GM21367 (cell line): Measurements from ENCODE around the gene ATP1A1.

Source experiments
- ATAC-seq: cut with Tn5 transposase; IDR thresholded peaks from one replicate; pipeline ENCODE4 v1.9.1; 2021; ENCODE audit not compliant: unreplicated experiment

The ATP1A1 gene

DNA sequence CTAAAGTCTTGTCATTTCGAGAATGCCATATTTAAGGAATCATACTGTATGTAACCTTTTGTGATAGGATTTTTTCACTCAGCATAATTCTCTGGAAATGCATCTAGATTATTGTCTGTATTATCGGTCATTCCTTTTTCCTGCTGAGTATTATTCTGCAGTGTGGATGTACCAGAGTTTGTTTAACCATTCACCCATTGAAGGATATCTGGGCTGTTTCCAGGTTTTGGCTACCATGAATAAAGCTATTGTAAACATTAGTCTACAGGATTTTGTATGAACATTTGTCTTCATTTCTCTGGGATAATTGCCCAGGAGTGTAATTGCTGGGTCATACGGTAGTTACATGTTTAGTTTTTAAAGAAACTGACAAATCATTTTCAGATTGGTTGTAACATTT, 61.8 kb downstream of the ATP1A1 start:
- ATAC-seq, result no peak

DNA sequence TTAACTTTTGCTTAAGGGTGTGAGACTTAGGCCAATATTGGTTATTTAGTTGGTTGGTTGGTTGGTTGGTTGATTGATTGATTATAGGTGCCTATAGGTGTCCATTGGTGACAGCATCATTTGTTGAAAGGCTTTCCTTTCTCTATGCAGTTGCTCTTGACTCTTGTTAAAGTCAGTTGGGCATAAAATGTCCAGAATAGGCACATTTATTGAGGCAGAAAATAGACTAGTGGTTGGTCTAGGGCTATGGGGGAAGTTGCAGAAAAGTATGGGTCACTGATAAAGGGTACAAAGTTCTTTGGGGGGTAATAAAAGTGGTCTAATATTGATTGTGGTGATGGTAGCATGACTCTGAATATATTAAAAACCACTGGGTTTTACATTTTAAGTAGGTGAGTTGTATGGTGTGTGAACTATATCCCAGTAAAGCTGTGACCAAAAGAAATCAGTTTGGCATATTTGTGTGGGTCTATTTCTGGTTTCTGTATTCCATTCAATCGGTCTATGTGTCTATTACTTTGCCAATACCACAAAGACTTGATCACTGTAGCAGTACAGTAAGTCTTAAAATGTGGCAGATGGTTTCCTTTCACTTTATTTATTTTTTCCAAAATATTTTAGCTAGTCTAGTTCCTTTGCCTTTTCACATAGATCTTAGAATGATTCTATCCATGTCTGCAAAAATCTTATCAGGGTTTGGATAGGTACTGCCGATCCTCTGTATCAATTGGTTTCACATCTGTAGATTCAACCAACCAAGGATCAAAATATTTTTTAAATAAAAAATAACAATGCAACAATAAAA, 63.0 kb downstream of the ATP1A1 start:
- ATAC-seq, result no peak

DNA sequence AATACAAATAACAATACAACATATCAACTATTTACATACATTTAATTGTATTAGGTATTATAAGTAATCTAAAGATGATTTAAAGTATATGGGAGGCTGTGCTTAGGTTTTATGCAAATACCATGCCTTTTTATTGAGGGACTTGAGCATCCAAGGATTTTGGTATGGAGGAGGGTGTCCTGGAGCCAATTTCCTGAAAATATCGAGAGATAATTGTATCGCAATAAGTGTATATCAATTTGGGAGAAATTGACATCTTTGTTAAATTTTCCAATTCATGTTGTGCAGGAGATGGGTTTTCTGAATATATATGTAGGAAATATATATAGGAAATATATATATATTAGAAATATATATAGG, 63.5 kb downstream of the ATP1A1 start:
- no peak for ATAC-seq

DNA sequence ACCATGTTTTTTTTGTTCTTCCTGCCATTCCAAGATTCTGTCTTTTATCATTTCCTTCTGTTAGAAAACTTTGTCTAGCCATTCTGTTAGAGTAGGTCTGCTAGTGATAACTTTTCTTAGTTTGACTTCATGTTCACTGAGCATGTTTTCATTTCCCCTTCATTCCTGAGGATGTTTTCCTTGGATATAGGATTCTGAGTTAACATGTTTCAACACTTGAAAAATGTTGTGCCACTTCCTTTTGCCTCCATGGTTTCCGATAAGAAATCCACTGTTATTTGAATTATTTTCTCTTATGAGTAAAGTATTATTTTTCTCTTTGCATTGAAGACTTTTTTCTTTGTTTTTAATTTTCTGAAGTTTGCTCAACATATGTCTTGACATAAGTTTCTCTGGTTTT, 66.7 kb downstream of the ATP1A1 start:
- ATAC-seq, result no peak

DNA sequence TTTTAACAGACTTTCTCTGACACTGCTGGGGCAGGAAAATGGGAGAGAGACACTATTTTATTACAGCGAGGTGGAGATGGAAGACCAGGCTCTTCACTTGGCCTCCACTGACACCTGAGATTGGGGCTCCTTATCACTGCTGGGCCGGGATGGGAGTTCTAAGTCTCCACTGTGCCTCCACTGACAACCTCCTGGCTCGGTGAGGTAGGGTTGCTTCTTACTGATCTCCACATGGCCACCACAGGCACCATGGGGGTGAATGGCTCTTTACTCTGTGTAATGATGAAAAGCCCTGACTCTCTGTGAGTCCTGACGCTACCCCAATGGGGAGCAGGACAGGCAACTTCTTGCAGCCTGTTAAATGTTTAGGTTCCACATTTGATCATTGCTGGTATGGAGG, 67.7 kb downstream of the ATP1A1 start:
- ATAC-seq, result no peak

DNA sequence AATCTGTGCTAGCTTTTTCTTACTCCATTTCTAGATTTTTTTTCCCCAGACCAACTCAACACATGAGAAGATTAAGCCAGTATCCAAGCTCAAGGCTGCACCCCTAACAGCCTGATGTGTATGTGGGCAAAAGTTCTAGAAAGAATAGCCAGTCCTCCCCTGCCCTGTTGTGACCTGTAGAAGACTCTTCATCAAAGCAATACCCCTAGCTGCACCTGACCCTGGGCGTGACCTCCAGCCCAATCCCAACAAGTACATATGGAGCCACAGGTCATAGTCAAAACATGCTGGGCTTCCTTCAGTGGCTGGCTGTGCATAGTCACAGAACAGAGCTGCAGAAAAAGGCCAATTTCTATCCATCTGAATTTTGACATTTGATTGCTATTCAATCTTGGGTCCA, 72.5 kb downstream of the ATP1A1 start:
- no peak for ATAC-seq

DNA sequence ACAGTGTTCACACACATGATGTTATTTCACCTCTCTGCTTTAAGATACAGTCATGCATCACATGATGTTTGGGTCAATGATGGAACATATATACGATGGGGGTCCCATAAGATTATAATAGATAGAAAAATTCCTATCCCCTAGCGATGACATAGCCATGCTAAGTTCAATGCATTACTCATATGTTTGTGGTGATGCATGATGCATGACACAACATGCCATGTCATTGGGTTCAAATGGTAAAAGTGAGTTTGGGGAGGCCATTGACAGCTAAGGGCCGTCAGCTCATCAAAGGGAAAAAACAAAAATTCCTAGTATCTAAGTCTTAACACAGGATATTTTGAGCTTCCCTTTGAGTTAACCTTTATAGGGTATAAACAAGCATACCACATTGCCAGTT, 73.6 kb downstream of the ATP1A1 start:
- ATAC-seq, result no peak

DNA sequence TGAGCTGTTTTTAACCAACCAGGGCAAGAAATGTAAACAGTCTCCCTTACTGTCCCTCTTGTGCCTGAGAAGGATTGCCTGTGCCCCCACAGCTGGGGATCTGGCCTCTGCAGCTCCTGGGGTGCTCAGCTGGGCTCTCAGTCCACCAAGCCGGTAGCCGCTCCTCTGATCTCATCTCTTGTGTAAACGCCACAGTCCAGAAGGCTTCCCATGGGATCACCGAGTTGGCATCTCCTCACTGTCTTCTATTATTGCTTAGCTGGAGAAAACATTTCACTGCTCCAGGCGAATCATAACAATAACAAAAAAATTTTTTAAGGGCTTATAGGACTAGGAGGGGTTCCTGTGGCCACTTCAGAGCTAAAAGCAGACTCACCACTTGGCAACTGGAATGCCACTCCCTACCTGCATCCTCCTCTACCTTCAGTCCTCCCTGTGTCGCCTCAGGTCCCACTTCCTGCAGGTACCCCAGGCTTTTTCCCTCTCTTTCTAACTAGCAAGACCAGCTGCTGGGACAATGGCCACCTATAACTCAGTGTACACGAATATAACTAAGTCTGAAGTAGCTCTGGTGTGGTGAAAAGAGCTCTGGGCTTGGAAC, 75.8 kb downstream of the ATP1A1 start:
- no peak for ATAC-seq

DNA sequence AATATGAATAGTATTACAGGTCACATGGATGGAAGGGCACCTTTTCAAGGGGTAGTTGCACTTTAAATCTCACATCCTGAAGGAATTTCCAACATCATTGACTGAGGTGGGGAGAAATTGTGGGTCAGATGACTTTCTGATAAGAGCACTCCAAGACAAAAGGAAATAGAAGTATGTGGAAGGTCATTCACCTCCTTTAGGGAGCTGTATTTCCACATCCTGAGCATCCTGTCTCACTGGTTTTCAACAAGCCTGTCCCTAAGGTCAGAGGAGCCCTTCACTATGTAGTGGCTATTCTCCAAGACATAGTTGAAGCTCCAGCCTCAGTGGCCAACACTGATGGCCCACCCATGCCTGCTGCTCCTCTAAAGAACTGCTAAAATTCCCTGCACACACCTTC, 76.5 kb downstream of the ATP1A1 start:
- no peak for ATAC-seq

DNA sequence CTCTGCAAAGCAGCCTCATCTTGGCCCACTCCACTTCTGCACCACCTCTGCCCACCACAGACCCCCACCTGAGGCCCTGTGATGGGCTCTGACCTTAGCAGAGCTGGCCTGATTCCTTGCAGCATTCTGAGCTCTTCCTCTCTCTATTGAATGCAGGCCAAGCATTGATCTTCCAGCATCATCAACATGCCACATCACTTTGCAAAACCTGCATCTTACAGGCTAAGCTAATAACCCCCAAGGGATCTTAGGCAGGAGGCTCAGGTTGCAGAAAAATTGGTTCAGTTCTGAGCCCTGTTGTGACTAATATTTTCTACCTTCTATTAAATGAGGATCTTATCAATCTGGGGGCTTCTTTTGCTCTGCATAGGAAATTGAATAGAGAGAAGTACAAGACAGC, 78.7 kb downstream of the ATP1A1 start:
- no peak for ATAC-seq

DNA sequence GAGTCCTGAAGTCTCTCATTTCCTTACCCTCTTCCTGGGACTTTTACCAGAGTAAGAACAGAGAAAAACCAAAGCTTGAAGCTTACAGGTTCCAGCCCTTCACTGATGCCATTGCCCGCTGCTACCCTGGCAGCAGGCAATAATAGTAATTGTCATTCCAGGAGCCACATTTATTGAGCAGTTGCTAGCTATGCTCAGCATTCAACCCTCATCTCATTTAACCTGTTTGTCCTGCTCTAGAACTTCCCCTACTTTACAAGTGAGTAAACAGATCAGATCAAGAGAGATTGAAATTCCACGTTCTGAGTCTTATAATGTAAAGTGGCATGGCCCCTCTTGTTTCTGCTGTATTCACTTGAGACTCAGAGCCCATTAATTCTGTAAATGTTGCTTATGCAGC, 80.4 kb downstream of the ATP1A1 start:
- no peak for ATAC-seq

DNA sequence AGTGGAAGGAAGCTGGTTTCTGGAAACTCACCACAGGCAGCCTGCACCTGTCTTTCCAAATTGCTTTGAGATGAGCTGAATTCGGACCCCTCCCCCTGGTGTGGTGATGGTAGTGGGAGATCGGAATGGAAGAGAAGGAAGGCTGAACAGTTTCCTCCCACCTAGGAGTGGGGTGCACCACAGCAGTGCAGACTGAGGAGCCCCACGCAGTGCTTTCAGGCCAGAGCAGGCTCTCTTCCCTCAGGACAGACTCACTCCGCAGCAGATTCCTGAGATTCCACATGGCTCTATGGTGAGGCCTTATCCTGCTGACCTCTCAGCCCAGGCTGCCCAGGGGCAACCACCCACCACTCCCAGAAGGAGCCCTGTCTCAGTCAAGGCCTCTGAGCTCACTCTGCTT, 80.9 kb downstream of the ATP1A1 start:
- no peak for ATAC-seq
